Measurements from ENCODE around the gene SMYD3. TPM values are rescaled to one million over a fixed set of nuclear protein-coding genes. Genes with fewer than 3 reads are reported as not detected.
"Not testable (repeated sequence)": the region's sequence is repeated elsewhere in the genome, so short reads cannot be mapped to it uniquely, and the experiment has no call there.

SMYD3 gene
- total RNA-seq, 1 donor from 2014 or later: 18.8 TPM

DNA sequence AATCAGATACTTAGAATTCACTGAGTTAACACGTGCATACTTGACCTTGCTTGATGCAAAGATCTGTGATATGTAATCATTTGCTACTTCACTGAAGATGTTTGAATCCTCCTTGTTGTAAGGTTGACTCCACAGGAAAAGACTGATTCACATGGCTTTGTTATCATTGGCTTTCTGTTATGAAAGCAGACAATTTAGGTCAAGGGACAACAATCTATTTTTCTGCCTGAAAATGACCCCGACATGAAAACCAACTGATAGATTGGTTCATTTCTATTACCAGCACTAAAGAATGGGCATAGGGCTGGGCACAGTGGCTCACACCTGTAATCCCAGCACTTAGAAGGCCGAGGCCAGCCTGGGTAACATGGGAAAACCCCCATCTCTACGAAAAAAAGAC is 546.9 kb downstream of the SMYD3 start:
- DNase-seq (ENCODE audit: low spot score): no peak

DNA sequence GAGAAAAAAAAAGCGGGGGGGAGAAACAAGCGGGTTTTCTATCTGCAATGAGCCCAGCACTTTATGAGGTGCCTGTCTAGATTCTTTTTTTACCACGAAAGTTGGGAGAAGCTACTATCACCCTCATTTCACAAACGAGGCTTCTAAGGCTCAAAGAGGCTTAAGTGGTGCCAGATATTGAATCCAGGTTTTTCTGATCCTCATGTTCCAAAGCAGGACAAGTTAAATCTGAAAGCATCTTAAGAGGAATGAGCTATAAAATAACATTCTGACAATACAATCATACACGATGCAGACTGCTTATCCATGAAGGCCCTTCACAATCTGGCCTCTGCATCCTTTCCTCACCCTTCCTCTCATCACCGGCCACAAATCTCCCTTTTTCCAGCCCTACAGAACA is 549.1 kb downstream of the SMYD3 start:
- DNase-seq (ENCODE audit: low spot score): no peak

DNA sequence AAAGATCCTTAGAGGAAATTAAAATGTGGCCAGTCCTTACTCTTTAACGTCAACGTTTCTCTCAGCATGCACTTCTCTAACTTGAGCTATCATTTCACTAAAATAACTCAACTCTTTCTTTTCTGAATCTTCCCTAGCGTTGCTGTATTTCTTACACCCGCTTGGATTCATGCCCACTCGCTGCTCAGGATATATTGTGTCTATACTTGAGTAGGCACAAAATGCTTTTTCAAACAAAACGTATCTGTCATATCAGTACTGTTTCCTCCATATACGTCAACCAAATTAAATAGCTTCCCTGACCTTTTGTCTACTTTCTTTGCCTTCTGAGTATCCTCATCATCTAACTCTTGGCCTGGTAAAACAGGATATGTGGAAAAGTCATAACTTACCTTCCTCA is 549.7 kb downstream of the SMYD3 start:
- no peak for DNase-seq (ENCODE audit: low spot score)

DNA sequence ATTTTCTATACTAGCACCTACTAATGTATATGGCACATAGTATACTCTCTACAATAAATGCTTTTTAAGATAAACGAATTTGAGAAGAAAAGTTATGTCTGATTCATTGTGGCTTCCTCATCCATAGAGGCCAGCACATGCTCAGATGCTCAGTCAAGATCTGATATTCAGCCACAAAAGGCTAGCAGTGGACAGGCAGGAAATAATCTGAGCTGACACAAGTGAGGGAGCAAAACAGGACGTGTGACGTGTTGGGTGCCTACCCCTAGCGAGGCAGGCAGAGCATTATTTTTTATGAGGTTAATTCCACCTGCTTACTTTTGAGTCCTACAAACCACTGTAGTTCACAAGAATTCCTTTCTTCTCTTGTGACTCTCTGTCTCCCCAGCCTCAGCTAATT is 550.9 kb downstream of the SMYD3 start:
- no peak for DNase-seq (ENCODE audit: low spot score)

DNA sequence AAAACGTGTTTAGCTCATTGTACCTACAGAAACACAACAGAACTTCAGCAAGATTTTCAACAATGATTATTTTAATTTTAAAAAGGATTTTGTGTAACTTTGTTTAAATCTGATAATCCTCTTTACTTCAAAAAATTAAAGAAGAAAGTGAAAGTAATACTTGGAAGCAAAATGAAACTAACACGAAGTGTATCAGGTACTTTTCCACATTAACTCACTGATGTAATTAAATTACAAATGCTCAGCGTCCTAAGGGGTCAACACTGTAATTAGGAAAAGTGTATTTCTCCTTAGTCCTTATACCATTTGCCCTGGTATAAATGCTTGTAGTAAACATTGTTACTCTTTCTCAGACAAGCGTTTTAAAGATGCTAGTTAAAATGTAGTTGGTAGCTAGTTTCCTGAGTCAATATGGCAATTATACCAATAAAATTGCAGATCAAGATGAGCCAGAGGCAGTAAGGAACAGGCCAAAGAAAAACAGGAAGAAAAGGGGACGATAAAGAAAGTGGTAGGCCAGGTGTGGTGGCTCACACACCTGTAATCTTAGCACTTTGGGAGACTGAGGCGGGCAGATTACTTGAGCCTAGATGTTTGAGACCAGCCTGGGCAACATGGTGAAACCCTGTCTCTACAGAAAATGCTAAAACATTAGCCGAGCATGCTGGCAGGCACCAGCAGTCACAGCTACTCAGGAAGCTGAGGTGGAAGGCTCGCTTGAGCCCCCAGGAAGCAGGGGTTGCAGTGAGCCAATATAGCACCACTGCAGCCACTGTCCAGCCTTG is 553.0 kb downstream of the SMYD3 start:
- DNase-seq (ENCODE audit: low spot score): no peak

DNA sequence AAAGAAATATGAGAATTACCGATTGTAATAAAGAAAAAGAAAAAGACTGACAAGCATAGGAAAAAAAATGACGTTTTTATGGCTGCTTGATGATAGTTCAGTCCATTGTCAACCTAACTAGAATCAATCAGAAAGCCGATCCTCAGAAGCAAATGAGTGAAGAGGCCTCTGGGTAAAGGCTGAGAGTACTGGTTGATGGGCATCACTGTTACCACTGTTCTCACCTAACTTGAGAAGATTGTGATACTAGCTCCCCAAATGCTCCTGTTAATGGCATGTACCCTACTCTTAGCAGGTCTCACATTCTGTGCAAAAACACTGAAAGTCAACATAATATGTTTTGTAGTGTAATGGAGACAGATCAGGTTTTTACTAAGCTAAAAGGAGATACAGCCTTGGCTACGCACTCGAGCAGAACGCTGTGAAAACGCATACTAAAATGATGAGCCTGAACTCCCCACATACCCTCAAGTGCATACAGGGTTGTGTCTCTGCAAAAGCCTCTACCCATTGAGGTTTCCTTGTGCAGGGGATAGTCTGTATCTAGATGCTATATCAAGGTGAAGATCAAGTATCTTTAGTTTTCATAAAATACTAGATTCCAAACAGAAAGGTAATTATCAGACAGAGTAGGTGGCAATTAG is 554.6 kb downstream of the SMYD3 start:
- DNase-seq (ENCODE audit: low spot score): no peak

DNA sequence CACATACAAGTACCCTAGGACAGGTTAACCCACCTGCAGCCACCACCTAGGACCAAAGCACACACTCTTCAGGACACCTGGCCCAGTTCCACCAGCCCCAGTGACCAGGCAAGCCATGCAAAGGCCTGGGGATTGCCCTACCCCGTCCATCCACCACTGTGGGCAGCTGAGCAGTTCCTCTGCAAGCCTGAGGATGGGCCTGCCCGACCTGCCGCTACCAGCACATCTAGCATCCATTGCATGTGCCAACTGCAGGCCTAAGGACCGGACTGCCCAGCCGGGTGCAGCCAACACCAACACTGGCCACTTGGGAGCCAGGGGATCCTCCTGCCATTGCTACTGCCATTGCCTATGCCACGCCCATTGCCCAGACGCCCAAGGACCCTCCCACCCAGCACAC is 558.3 kb downstream of the SMYD3 start:
- DNase-seq (ENCODE audit: low spot score): no peak

DNA sequence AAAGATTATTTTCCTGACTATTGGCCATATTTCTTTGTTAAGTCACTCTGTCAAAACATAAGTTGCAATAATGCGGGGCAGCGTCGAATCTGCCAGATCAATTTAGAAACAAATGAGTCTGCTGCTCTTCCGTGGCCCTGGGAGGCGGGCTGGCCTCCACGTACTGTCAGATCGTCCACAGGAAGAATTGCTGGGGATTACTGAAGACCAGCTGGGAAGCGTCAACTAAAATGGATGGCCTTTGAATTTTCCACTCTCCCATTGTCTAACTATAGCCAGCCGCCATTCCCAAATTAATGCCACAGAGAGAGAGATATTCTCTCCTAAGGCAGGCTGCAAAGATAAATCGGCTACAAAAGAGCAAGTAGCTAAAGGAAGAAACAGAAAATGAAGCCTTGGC is 560.2 kb downstream of the SMYD3 start:
- peak; percentile 15 for DNase-seq (ENCODE audit: low spot score)

DNA sequence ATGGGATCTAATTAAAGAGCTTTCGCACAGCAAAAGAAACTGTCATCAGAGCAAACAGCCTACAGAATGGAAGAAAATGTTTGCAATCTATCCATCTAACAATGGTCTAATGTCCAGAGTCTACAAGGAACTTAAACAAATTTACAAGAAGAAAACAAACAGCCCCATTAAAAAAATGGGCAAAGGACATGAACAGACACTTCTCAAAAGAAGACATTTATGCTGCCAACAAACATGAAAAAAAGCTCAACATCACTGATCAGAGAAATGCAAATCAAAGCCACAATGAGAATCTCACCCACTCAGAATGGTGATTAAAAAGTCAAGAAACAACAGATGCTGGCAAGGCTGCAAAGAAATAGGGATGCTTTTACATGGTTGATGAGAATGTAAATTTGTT is 561.9 kb downstream of the SMYD3 start:
- not testable (repeated sequence) for DNase-seq (ENCODE audit: low spot score)

DNA sequence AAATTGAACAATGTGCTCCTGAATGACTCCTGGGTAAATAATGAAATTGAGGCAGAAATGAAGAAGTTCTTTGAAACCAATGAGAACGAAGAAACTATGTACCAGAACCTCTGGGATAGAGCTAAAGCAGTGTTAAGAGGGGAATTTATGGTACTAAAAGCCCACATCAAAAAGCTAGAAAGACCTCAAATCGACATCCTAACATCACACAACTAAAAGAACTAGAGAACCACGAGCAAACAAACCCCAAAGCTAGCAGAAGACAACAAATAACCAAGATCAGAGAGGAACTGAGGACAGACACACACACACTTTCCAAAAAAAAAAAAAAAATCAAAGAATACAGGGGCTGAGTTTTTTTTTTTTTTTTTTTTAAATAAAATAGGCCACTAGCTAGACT is 564.2 kb downstream of the SMYD3 start:
- no peak for DNase-seq (ENCODE audit: low spot score)

DNA sequence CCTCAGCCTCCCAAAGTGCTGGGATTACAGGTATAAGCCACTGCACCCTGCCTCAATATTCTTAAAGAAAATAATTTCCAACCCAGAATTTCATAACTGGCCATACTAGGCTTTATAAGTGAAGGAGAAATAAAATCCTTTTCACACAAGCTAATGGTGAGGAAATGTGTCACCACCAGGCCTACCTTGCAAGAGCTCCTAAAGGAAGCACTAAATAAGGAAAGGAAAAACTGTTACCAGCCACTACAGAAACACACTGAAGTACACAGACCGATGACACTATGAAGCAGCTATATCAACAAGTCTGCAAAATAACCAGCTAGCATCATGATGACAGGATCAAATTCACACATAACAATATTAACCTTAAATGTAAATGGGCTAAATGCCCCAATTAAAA is 565.3 kb downstream of the SMYD3 start:
- DNase-seq (ENCODE audit: low spot score): not testable (repeated sequence)

DNA sequence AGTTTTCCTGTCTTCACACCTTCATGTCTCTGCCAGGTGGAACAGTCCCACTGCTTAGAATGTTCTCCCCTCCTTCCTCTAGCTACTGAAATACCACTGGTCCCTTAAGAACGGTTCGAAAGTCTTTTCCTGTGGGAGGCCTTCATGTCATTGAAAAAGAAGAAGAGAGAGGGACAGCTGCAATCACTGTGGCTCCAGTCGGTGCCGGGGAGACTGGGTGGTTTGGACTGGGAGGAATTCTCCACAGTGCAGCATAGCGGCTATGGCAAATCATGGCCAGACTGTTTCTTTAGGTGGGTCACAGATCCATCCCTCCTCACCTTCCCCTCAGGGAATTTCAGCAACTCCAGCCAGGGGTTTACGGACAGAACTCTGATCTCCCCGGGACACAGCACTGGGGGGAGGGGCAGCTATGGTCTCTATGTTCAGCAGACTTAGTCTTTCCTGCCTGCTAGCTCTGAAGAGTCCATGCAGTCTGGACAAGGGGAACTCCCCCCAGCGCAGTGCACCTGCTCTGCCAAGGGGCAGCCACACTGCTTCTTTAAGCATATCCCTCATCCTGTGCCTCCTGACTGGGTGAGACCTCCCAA is 567.2 kb downstream of the SMYD3 start:
- no peak for DNase-seq (ENCODE audit: low spot score)

DNA sequence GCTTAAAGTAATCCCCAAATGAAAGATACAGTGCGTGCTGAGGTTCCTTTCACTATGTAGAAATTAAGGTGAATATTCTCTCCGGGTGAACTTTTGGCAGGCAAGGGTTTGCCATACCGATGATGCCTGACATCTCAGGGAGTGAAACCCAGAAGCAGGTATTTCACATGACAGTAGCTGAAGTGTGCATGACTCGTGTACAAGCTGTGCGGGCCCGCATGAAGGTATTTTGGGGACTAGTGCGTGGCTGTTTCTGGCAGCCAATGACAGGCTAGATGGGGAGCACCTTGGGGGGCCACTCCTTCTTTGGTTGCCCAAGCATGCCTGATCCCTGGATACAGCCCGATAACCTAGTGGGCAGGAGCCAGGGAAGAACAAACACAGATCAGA is 569.0 kb downstream of the SMYD3 start:
- no peak for DNase-seq (ENCODE audit: low spot score)

DNA sequence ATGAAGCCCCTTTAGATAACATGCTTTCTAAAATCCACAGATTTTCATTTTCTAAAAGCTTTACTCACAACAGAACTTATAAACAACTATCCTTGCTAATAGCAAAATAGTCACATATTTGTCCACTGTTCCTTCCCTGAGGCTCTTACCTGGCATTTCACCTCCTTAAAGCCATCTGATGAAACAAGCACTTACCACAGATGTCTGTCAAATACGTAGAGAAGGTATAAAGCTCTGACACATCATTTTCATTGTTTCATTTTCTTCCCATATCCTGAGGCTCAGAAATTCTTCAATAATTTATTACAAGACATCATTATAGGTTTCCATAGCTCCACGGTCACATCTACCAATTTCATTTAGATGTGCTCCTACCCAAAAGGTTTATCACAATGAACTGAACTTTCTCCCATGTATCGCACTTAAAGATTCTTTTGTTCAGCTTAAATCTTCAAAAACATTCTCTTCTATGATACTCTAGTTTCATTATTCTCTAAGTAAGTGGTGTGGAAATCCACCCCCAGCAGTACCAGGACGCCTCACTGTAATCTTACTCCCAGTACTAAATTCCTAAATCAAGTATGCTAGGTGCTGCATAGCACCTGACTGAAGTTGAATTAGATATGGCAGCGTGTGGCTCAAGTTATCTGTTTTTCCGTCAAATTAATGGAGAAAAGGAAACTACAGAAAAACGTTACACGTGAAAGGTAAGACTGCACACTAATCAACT is 569.6 kb downstream of the SMYD3 start:
- DNase-seq (ENCODE audit: low spot score): no peak

DNA sequence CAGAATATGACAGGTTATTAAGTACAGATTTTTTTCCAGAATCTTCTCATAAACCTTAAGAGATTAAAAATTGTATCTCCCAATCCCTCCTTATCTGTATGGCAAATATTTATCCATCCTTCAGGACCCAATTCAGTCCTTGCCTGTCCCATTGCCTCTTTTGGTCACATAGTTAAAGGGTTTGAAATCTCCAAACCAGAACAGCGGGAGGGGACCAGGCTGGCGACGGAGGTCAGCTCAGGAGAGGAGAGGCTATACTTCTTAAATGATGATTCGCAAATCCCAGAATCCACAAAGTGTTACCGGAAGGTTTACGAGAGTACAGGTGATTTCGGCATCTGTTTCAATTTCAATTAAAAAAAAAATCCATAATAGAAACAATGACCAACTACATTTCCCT is 572.7 kb downstream of the SMYD3 start:
- DNase-seq (ENCODE audit: low spot score): no peak

DNA sequence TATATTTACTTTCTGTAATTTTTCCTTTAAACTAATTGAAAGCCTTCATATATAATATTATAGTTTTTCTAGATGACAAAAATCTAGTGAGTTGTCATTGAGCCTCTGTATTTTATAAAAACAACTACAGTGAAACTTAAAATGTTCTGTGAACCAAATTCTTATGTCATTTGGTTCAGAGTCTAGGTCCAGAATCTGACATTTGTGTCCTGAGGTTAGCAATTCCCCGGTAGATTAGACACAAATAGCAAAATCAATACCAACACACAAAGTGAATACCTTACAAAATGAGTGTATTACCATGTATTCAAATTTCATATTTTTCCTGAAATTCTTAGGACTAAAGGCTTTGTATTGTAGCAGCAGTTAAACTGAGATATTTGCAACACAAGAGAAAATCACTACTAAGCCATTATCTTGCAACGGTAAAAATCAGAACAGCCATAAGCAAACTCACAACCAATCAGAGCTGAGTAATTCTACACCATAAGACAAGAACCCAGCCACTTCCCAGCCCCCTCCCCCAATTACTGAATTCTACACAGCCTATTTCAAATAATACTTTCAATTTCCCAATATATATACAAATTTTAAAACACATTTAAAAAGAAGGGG is 573.5 kb downstream of the SMYD3 start:
- DNase-seq (ENCODE audit: low spot score): no peak

DNA sequence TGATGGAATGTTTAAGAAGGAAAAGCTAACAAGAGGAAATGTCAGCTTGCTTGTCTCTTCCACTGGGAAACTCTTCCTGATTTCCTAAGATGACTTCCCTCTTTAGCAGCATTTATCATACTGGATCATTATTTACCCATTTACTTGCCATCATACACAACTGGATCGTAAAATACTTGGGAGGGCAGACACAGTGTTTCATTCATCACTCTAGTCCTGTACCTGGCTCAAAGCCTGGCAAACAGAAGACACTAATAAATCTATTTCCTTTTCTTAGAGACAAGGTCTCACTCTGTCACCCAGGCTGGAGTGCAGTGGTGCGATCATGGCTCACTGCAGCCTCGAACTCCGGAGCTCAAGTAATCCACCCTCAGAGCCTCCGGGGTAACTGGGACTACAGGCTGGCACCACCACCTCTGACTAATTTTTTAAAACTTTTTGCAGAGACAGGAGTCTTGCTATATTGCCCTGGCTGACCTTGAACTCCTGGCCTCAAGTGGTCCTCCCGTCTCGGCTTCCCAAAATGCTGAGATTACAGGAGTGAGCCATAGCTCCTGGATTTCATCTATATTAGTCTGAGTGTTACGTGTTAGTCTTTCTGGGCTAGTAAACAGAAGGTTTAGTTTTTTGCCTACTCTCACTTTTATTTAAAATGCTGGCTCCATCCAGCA is 574.6 kb downstream of the SMYD3 start:
- no peak for DNase-seq (ENCODE audit: low spot score)

DNA sequence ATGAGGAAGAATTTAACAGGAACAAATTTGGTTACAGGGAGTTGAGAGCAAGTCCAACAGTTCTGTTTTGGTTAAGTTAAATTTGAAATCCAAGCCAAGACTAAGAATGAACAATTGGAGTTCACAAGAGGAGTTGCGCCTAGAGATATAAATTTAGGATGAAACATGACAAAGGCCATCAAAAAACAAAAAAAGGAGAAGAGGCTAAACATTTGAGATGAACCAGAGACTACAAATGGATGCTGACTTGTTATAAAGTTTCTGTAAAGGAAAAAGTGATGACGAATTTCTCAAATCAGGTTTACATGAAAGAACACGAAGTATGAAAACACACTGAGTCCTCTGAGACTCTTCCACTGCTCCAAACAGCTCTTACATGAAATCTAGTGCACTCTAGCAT is 575.6 kb downstream of the SMYD3 start:
- DNase-seq (ENCODE audit: low spot score): no peak

DNA sequence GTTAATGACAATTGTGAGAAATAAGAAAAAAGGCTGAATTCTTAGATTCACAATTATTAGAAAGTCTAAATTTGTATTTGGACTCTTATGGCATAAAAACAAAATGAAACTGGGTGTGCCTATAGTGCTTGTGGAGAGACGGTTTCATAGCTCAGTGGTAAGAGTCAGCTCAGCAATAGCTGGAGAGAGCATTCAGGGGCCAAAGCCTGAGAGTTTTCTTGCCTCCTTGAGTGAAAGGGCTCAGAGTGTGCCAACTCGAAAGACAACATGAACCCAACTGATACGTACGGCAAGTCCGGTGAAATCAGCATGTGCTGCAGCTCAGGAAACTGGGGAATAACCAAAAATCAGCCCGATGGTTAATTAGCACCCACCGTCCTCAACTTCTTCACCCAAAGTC is 577.9 kb downstream of the SMYD3 start:
- DNase-seq (ENCODE audit: low spot score): no peak

DNA sequence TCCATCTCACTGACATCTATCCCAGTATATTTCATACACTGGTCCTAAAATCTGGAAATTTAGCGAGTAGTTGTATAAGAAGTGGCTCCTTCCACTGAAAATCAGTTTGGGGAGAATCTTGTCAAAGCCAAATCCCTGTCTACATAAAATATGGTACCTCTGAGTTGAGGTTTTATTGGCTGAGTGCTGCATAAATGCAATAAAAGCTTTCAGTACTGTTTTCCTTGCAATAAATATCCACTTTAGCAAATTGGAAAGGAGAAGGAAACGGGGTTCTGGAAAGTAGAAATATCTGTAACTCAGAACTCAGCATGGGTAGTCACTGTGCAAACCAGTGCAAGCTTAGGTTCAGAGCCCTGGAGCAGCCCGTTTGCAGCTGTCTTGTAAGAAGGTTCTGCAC is 580.2 kb downstream of the SMYD3 start:
- DNase-seq (ENCODE audit: low spot score): no peak

DNA sequence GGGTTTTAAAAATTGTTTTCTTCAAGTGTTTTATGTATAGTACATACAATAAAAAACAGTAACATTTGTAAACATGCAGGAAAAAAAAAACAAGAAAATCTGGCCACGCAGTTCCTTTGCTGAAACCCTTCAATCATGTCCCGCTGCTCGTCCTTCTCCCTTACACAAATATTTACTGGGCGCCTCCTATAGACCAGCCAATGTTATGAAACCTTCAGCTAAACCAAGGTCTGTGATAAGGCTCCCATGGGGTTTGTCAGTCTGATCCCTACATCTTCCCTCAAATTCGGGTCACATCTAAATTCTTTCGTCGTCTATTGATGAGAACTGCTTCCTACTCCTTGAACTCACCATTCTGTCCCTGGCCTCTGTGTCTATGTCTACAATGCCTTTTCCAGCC is 583.9 kb downstream of the SMYD3 start:
- DNase-seq (ENCODE audit: low spot score): no peak

DNA sequence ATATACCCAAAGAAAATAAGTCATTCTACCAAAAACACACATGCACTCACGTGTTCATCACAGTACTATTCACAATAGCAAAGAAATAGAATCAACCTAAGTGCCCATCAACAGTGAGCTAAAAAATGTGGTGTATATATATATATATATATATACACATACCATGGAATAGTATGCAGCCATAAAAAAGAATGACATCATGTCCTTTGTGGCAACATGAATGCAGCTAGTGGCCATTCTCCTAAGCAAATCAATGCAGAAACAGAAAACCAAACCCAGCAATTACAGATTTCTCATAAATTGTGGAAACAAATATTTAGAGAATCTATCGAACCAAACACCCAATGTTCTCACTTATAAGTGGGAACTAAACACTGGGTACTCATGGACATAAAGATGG is 585.7 kb downstream of the SMYD3 start:
- DNase-seq (ENCODE audit: low spot score): no peak

Measured in mucosa of gallbladder (tissue), 1 donor.